Measurements from ENCODE around the gene SMARCD2. TPM values are rescaled to one million over a fixed set of nuclear protein-coding genes. Genes with fewer than 3 reads are reported as not detected.

Gene SMARCD2
- total and polyA plus RNA-seq, 4 donors: 24.4 to 52.3 (median 32.4) TPM

DNA sequence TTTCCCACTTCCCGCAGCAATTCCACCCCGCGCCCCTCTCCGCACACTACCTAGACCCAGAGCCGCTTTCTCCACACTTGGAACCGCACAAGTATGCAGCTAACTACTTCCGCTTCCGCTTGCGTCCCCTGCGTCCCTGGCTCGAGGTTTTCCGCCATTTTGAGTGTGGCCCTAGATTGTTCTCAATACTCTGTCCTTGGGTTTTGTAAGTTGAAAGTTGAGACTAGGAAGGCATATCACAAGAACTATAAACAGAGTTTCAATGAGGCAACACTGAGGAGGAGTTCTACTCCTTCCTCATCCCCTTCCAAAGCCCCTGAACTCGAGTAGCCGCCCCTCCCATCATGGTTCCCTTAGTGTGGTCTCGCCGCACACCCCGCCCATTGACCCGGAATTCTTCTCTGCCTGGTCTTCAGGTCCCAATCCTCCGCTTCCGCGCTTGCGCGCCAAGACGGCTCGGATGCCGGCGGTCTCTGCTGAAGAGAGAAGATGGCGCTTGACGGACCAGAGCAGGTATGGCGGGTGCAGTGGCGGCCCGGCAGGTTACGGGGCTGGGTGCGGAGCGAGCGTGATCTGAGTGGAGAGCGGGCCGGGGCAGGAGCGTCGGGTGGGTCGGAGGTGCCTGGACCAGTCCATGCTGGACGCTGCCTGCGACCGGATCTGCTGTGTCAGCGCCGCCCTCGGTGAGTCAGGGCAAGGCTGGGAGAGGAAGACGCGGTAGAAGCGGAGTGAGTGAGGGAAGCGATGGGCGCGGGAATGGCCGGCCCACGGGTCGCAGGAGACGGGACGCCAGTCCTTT is 15.3 kb downstream of the SMARCD2 start, which contains the start of the genes FTSJ3 and PSMC5:
Gene FTSJ3, minus strand, starts transcription at position 662 of the 799 bp plus-strand sequence. CDS start 761 bp downstream, outside the sequence.
Gene PSMC5, plus strand, starts transcription at position 430 of the 799 bp plus-strand sequence. Its CDS starts 60 bp downstream, at position 490.
- Histone ChIP-seq H3K36me3 (ENCODE audit: control insufficient read depth, insufficient read depth, low read length) (peaks cover 64% of the 10 kb centered on the region), H3K27me3 (ENCODE audit: control insufficient read depth, insufficient read depth, low read length) (no peaks in the 10 kb centered on the region), H3K4me3 (ENCODE audit: low read depth, low read length) (peak within 1 kb of the TSS; percentile 93), H3K4me1 (ENCODE audit: control insufficient read depth, insufficient read depth, low read length) (peaks cover 9% of the 10 kb centered on the region), H3K27ac (ENCODE audit: low read depth, low read length) (peak within 1 kb of the TSS; percentile 91), H3K9me3 (ENCODE audit: control insufficient read depth, insufficient read depth, low read length) (no peaks in the 10 kb centered on the region)
- DNase-seq (ENCODE audit: low read depth in 4 of 6, low spot score in 6 of 6): peak; percentile 94 to 99 (median 97)
- WGBS (ENCODE audit: insufficient coverage): under 1% methylated on average over 52 of the region's 58 CpGs

DNA sequence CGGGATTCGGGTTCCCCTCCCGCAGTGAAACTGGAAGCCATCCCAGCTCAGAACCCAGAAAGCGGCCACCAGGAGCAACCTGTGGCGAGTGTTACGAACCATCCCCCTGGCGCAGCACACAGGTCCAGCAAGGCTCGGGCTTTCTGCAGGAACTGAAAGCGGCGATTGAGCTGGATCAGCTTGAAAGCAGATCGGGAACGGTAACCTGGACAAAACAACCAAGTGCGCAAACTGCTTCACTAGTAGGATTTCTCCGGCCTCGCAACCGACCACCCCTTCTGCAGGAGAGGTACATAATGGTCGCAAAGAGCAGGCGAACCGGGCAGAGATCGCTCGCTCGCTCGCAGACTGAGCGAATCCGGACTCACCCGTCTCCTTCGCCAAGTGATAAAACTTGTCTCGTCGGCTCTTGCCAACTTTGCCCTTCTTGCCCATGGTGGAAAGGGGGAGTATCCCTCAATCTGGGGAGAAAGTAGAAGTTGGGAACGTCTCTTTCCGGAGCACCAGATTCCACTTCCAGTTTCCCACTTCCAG is 15.9 kb downstream of the SMARCD2 start:
- H3K27me3 ChIP-seq (ENCODE audit: control insufficient read depth, insufficient read depth, low read length): no peaks in the 10 kb centered on the region
- peak overlapping the region; percentile 91 for H3K27ac ChIP-seq (ENCODE audit: low read depth, low read length)
- 0% methylated on average over 29 of the region's 31 CpGs for WGBS (ENCODE audit: insufficient coverage)
- peaks cover 62% of the 10 kb centered on the region for H3K36me3 ChIP-seq (ENCODE audit: control insufficient read depth, insufficient read depth, low read length)
- no peak for DNase-seq (ENCODE audit: low read depth in 4 of 6, low spot score in 6 of 6)
- peaks cover 9% of the 10 kb centered on the region for H3K4me1 ChIP-seq (ENCODE audit: control insufficient read depth, insufficient read depth, low read length)
- no peaks in the 10 kb centered on the region for H3K9me3 ChIP-seq (ENCODE audit: control insufficient read depth, insufficient read depth, low read length)
- peak overlapping the region; percentile 93 for H3K4me3 ChIP-seq (ENCODE audit: low read depth, low read length)

DNA sequence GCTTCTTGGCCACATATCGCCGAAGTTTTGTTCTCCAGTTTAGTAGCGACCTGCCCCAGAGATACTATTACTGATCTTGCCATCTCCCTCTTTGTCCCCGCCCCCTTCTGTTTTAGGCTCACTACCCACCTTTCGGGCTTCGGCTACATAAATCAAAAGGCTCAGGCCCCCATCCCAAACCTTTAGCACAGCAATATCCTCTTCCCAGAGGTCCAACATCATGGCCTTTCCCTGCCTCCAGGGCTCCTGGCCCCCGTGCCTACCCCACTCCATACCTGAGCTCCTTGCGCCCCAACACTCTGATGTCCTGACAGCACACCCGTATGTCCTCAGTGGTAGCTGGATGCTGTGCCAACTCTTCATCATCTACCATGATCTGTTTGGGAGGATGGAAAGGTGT is 18.1 kb downstream of the SMARCD2 start:
- H3K4me1 ChIP-seq (ENCODE audit: control insufficient read depth, insufficient read depth, low read length): peaks cover 9% of the 10 kb centered on the region
- no peak overlapping the region for H3K27ac ChIP-seq (ENCODE audit: low read depth, low read length)
- DNase-seq (ENCODE audit: low read depth in 4 of 6, low spot score in 6 of 6): no peak

DNA sequence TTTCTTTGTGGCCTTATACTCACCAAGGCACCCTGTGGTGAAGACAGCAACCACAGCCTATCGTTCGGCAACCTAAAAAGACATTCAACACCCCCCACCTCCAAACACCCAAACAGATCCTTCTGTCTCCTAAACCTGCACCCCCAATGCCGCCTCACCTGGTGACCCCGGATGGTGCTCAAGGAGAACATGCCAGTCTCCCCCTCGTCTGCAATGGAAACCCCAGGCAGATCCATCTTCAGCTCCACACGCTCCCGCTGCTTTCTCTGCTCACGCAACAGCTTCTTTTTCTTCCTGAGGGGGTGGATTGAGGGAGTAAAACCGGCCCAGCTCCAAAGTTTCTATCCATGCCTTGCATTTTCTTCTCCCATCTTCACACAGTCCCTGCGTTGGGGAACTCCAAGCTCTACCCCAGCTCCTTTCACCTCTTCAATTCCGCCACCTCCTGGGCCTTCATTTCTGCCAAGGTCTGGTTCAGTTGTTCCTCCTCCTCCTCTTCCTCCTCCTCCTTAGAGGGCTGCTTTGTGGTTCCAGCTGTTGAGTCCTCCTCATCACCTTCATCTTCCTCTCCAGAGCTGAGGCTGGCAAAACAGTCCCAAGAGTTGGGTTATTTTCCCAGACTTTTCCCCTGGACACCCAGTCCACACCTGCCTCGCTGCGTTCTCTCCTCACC is 18.7 kb downstream of the SMARCD2 start:
- Histone ChIP-seq H3K27me3 (ENCODE audit: control insufficient read depth, insufficient read depth, low read length) (no peaks in the 10 kb centered on the region), H3K36me3 (ENCODE audit: control insufficient read depth, insufficient read depth, low read length) (peaks cover 61% of the 10 kb centered on the region), H3K4me1 (ENCODE audit: control insufficient read depth, insufficient read depth, low read length) (peaks cover 9% of the 10 kb centered on the region), H3K9me3 (ENCODE audit: control insufficient read depth, insufficient read depth, low read length) (no peaks in the 10 kb centered on the region), H3K4me3 (ENCODE audit: low read depth, low read length) (no peak overlapping the region), H3K27ac (ENCODE audit: low read depth, low read length) (no peak overlapping the region)
- WGBS (ENCODE audit: insufficient coverage): 97% methylated on average over 9 of the region's 13 CpGs
- no peak for DNase-seq (ENCODE audit: low read depth in 4 of 6, low spot score in 6 of 6)

More for the DNA sequence above, 18.1 kb downstream of the SMARCD2 start:
- H3K27me3 ChIP-seq (ENCODE audit: control insufficient read depth, insufficient read depth, low read length): no peaks in the 10 kb centered on the region
- WGBS (ENCODE audit: insufficient coverage): 96% methylated on average over 7 of the region's 9 CpGs
- peaks cover 61% of the 10 kb centered on the region for H3K36me3 ChIP-seq (ENCODE audit: control insufficient read depth, insufficient read depth, low read length)
- no peak overlapping the region for H3K4me3 ChIP-seq (ENCODE audit: low read depth, low read length)
- no peaks in the 10 kb centered on the region for H3K9me3 ChIP-seq (ENCODE audit: control insufficient read depth, insufficient read depth, low read length)

DNA sequence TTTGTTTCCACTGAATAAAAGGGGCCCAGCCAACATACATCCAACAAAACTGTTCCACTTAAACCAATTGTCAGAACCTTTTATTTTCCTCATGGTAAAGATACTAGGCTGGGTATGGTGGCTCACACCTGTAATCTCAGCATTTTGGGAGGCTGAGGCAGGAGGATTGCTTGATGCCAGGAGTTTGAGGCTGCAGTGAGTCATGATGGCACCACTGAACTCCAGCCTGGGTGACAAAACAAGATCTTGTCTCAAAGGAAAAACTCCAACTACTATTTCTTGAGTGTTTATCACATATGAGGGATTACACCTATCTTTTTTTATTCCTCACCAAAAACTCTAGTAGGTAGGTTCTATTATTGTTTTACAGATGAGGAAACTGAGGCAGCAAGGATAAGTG is 19.9 kb downstream of the SMARCD2 start:
- no peak for DNase-seq (ENCODE audit: low read depth in 4 of 6, low spot score in 6 of 6)
- no peak overlapping the region for H3K27ac ChIP-seq (ENCODE audit: low read depth, low read length)
- peaks cover 71% of the 10 kb centered on the region for H3K36me3 ChIP-seq (ENCODE audit: control insufficient read depth, insufficient read depth, low read length)

DNA sequence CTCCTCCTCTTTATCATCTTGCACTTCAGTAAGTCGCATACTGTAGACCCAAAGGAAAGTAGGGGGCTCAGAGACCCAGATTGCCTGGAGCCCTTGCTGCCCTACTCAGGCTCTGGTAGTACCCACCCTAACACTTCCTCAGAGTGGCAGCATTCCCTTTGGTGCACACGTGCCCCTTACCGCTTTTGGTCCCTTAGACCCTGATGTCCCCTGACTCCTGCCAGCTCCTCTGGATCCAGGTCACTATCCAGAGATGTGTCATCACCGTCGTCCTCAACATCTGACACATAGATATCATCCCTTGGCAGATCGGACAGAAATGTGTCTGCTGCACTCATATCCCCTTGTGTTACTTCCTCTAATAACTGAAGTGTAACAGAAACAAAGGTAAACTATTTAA is 20.7 kb downstream of the SMARCD2 start:
- H3K27me3 ChIP-seq (ENCODE audit: control insufficient read depth, insufficient read depth, low read length): no peaks in the 10 kb centered on the region
- peaks cover 76% of the 10 kb centered on the region for H3K36me3 ChIP-seq (ENCODE audit: control insufficient read depth, insufficient read depth, low read length)
- no peak overlapping the region for H3K27ac ChIP-seq (ENCODE audit: low read depth, low read length)
- DNase-seq (ENCODE audit: low read depth in 4 of 6, low spot score in 6 of 6): no peak
- H3K4me3 ChIP-seq (ENCODE audit: low read depth, low read length): no peak overlapping the region
- WGBS (ENCODE audit: insufficient coverage): 96% methylated on average over 5 of the region's 6 CpGs
- peaks cover 5% of the 10 kb centered on the region for H3K4me1 ChIP-seq (ENCODE audit: control insufficient read depth, insufficient read depth, low read length)
- H3K9me3 ChIP-seq (ENCODE audit: control insufficient read depth, insufficient read depth, low read length): no peaks in the 10 kb centered on the region

More for the DNA sequence above, 19.9 kb downstream of the SMARCD2 start:
- Histone ChIP-seq H3K4me1 (ENCODE audit: control insufficient read depth, insufficient read depth, low read length) (peaks cover 5% of the 10 kb centered on the region), H3K27me3 (ENCODE audit: control insufficient read depth, insufficient read depth, low read length) (no peaks in the 10 kb centered on the region), H3K4me3 (ENCODE audit: low read depth, low read length) (no peak overlapping the region), H3K9me3 (ENCODE audit: control insufficient read depth, insufficient read depth, low read length) (no peaks in the 10 kb centered on the region)

DNA sequence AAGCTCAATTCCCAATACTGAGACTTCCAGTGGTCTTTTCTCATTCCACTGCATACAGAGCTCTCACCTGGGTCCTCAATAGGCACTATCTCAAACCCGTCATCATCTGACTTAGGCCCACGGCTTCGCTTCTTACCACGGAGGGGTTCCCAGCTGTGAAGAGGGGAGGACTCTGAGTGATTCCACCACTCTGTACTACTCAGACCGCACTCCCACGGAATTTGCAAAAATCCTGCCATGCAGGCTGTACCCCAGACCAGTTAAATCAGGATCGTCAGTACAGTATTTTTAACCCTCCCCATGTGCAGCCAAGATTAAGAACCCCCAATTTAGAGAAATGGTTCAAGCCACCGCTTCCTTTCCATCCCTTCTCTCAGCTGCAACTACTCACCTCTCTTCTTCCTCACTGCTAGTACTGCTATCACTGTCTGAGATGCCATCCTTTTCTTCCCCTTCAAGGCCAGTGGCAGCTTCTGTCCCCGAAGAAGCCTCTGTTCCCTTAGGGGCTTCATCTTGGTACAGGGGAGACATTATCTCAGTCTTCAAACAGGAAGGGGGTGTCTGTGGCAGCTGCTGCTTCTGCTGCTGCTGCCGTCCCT is 21.4 kb downstream of the SMARCD2 start:
- no peaks in the 10 kb centered on the region for H3K9me3 ChIP-seq (ENCODE audit: control insufficient read depth, insufficient read depth, low read length)
- no peak overlapping the region for H3K4me3 ChIP-seq (ENCODE audit: low read depth, low read length)
- no peak for DNase-seq (ENCODE audit: low read depth in 4 of 6, low spot score in 6 of 6)
- no peaks in the 10 kb centered on the region for H3K4me1 ChIP-seq (ENCODE audit: control insufficient read depth, insufficient read depth, low read length)
- no peaks in the 10 kb centered on the region for H3K27me3 ChIP-seq (ENCODE audit: control insufficient read depth, insufficient read depth, low read length)
- whole genome bisulfite sequencing (ENCODE audit: insufficient coverage): 84% methylated on average over 8 of the region's 10 CpGs
- peaks cover 81% of the 10 kb centered on the region for H3K36me3 ChIP-seq (ENCODE audit: control insufficient read depth, insufficient read depth, low read length)
- H3K27ac ChIP-seq (ENCODE audit: low read depth, low read length): no peak overlapping the region

DNA sequence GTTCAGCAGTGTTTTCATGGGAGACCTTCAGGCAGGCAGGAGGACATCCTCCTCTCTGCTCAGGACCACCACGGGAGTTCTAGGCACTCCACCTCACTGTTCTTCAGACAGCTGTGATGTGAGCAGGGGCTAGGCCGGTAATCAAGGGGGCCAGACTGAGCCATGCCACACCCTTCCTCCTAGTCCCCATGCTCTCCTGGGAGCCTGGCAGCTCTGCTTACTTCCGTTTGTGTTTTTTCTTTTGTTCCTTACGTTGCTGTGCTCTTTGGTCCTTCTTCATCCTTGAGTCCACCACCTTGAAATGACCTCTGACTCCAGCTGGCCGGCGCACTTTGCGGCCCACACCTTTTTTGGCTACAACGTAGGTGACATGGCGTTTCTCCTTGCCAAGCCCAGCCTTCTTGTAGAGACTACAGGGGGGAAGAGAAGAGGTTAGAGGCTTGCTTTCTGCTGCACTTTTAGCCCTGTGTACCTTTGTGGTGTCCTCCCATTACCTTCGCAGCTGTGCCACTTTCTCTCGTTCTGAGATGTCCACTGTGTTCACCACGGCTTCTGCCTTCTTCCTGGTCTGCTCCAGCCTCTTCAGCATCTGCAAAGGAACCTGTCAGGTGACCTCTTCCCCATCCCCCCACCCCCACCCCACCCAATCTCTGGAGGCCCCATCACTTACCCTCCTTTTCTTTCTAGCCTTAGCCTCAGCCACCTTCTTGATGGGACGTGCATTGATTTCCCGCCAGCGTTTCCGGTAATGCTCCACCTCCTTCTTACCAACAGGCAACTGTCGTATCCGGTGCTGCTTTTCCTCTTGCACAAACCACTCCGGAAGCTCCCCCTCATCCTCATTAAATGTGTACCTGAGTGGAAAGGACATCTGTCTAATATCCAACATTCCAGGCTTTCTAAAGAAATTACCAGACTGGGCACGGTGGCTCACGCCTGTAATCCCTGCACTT is 22.6 kb downstream of the SMARCD2 start:
- H3K4me3 ChIP-seq (ENCODE audit: low read depth, low read length): no peak overlapping the region
- DNase-seq (ENCODE audit: low read depth in 4 of 6, low spot score in 6 of 6): no peak
- no peaks in the 10 kb centered on the region for H3K27me3 ChIP-seq (ENCODE audit: control insufficient read depth, insufficient read depth, low read length)
- H3K36me3 ChIP-seq (ENCODE audit: control insufficient read depth, insufficient read depth, low read length): peaks cover 86% of the 10 kb centered on the region
- H3K9me3 ChIP-seq (ENCODE audit: control insufficient read depth, insufficient read depth, low read length): no peaks in the 10 kb centered on the region
- WGBS (ENCODE audit: insufficient coverage): 86% methylated on average over 18 of the region's 21 CpGs
- H3K27ac ChIP-seq (ENCODE audit: low read depth, low read length): no peak overlapping the region
- no peaks in the 10 kb centered on the region for H3K4me1 ChIP-seq (ENCODE audit: control insufficient read depth, insufficient read depth, low read length)

DNA sequence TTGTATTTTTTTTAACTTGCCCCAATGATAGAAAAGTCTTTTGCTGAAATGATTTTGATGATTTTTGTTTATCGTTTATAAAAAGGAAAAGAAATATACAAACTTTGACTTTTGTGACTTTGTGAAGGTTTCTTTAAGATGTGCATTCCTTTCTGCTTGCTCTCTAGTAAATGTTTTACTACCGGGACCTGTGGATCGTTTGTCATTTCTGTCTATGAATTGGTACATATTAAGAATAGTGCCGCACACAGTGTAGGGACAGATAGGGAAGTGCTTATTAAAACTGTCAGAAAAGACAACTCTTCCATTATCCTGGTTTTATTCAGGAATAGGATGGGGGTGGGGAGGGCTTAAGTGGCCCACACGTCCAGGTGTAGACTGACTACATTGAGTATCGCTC is 23.4 kb downstream of the SMARCD2 start:
- no peak for DNase-seq (ENCODE audit: low read depth in 4 of 6, low spot score in 6 of 6)
- 97% methylated on average over 4 of the region's 6 CpGs for WGBS (ENCODE audit: insufficient coverage)
- Histone ChIP-seq H3K36me3 (ENCODE audit: control insufficient read depth, insufficient read depth, low read length) (peaks cover 86% of the 10 kb centered on the region), H3K27ac (ENCODE audit: low read depth, low read length) (no peak overlapping the region), H3K27me3 (ENCODE audit: control insufficient read depth, insufficient read depth, low read length) (no peaks in the 10 kb centered on the region), H3K4me1 (ENCODE audit: control insufficient read depth, insufficient read depth, low read length) (no peaks in the 10 kb centered on the region), H3K4me3 (ENCODE audit: low read depth, low read length) (no peak overlapping the region), H3K9me3 (ENCODE audit: control insufficient read depth, insufficient read depth, low read length) (no peaks in the 10 kb centered on the region)
